Fibroblast of pulmonary artery (primary cell): Measurements from ENCODE around the gene MTR.

Experiments
- DNase-seq: peaks from one replicate; pipeline ENCODE4 v3.0.0-alpha.2; 2010; ENCODE audit warnings: low read depth
- H3K4me3 ChIP-seq: replicated peaks from 2 replicates; pipeline ENCODE4 v1.5.1; 2011; ENCODE audit warnings: low read depth, mild to moderate bottlenecking, control low read depth, low read length, moderate library complexity
- TF ChIP-seq, protein P1 (sequence below): IDR thresholded peaks from 2 replicates; pipeline ENCODE4 v1.5.1; 2011; ENCODE audit warnings: mild to moderate bottlenecking, control low read depth, low read length, inconsistent platforms; ENCODE audit errors: missing control alignments

The MTR gene

GRCh38 chr1:236882678-236883077 is 87.6 kb downstream of the MTR start:
- no peak for DNase-seq
- no peak overlapping the region for H3K4me3 ChIP-seq
- TF ChIP-seq, protein P1, sequence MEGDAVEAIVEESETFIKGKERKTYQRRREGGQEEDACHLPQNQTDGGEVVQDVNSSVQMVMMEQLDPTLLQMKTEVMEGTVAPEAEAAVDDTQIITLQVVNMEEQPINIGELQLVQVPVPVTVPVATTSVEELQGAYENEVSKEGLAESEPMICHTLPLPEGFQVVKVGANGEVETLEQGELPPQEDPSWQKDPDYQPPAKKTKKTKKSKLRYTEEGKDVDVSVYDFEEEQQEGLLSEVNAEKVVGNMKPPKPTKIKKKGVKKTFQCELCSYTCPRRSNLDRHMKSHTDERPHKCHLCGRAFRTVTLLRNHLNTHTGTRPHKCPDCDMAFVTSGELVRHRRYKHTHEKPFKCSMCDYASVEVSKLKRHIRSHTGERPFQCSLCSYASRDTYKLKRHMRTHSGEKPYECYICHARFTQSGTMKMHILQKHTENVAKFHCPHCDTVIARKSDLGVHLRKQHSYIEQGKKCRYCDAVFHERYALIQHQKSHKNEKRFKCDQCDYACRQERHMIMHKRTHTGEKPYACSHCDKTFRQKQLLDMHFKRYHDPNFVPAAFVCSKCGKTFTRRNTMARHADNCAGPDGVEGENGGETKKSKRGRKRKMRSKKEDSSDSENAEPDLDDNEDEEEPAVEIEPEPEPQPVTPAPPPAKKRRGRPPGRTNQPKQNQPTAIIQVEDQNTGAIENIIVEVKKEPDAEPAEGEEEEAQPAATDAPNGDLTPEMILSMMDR, result no peak

- DNase-seq, result no peak
- TF ChIP-seq, protein P1, result no peak
- no peak overlapping the region for H3K4me3 ChIP-seq
Observed at GRCh38 chr1:236886199-236886598, 91.1 kb downstream of the MTR start.

DNA sequence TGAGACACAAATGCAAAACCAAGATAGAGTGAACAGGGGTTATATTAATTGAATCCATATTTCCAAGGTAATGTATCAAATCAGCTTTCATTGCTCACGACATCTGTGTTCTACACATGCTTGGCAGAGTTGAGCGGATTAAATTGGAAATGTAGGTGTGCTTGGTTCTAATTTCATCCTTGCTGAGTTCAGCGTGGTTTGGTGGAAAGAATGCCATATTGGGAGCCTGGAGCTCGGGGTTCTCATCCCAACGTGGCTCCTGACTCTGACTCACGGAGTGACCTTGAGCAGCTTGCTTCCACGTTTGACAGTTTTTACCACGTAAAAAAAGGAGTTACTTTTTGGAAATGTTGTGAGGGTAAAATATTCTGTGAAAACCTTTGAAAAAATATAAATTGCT is 92.0 kb downstream of the MTR start:
- DNase-seq, result no peak
- H3K4me3 ChIP-seq, result no peak overlapping the region
- TF ChIP-seq, protein P1, result no peak

- no peak overlapping the region for H3K4me3 ChIP-seq
- no peak for DNase-seq
- TF ChIP-seq, protein P1, result no peak
Observed at GRCh38 chr1:236888126-236888525, 93.0 kb downstream of the MTR start.

GRCh38 chr1:236888903-236889302 is 93.8 kb downstream of the MTR start:
- peak; percentile 20 for DNase-seq
- TF ChIP-seq, protein P1, result no peak
- H3K4me3 ChIP-seq, result no peak overlapping the region

DNA sequence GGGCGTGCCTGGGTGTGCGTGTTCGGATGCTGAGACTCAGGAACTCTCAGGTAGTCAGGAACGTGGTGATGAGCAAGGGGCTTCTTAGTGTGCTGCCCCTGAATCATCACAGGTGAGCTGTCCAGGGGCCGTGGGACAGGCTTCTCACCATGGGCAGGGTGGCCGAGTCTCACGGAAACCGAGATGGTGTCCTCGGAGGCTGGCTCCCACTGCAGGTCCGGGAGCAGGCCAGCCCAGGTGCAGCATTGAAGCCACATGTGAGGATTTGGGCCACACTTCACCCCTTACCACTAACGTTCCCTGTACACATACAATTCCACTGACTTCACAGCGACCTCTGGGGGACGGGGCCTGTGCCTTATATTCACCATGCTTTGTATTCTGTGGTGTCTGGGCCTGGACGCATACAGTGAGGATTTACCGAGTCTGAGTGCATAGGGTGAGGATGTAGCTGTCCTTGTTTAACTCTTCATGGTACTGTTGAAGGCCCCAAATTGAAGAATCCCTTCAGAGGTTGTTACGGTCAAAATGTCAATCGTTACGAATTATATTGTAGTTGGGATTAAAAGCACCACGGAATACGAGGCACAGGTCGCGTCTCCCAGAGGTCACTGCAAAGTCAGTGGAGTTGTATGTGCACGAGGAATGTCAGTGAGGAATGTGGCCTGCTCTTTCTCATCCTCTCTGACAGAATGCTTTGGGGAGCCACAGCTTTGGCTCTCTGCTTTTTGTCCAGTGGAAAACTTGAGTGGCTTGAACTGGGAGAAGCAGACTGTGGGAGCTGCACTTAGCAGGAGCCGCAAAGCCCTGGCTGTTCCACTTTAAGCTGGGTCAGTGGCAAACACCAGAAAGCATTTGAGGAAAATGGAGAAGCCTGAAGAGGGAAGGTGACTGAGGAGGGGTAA is 95.3 kb downstream of the MTR start:
- H3K4me3 ChIP-seq, result no peak overlapping the region
- no peak for DNase-seq
- TF ChIP-seq, protein P1, result no peak
